GM19240 (cell line): Measurements from ENCODE around the gene CNOT8.
"Not testable (repeated sequence)": the region's sequence is repeated elsewhere in the genome, so short reads cannot be mapped to it uniquely, and the experiment has no call there.

Experiments used
- DNase-seq: peaks from one replicate; pipeline ENCODE4 v3.0.0; 2011; ENCODE audit warnings: low spot score; ENCODE audit not compliant: insufficient read length

The CNOT8 gene

GRCh38 chr5:154863291-154864080, 5.1 kb downstream of the CNOT8 start:
- no peak for DNase-seq

GRCh38 chr5:154865466-154866184, 7.2 kb downstream of the CNOT8 start:
- DNase-seq, result no peak

- no peak for DNase-seq
Observed at GRCh38 chr5:154866841-154867240, 8.4 kb downstream of the CNOT8 start.

GRCh38 chr5:154868702-154869101, 10.3 kb downstream of the CNOT8 start:
- no peak for DNase-seq

- no peak for DNase-seq
Observed at GRCh38 chr5:154871734-154872133, 13.3 kb downstream of the CNOT8 start.

GRCh38 chr5:154873791-154874331, 15.4 kb downstream of the CNOT8 start:
- DNase-seq, result no peak

GRCh38 chr5:154878642-154879335, 20.4 kb downstream of the CNOT8 start:
- DNase-seq, result no peak

- no peak for DNase-seq
Observed at GRCh38 chr5:154881986-154882385, 23.6 kb downstream of the CNOT8 start.

GRCh38 chr5:154884424-154884823, 26.0 kb downstream of the CNOT8 start:
- no peak for DNase-seq

GRCh38 chr5:154885439-154885838, 27.0 kb downstream of the CNOT8 start:
- no peak for DNase-seq

- DNase-seq, result no peak
Observed at GRCh38 chr5:154892369-154892771, 33.9 kb downstream of the CNOT8 start.

- no peak for DNase-seq
Observed at GRCh38 chr5:154893381-154893780, 35.0 kb downstream of the CNOT8 start.

GRCh38 chr5:154895606-154896561, 37.5 kb downstream of the CNOT8 start:
- DNase-seq, result no peak

- DNase-seq, result no peak
Observed at GRCh38 chr5:154896562-154897165, 38.2 kb downstream of the CNOT8 start.

GRCh38 chr5:154898210-154898609, 39.8 kb downstream of the CNOT8 start:
- DNase-seq, result no peak

GRCh38 chr5:154899151-154899816, 40.9 kb downstream of the CNOT8 start:
- DNase-seq, result no peak

GRCh38 chr5:154900066-154900465, 41.6 kb downstream of the CNOT8 start:
- no peak for DNase-seq

GRCh38 chr5:154901276-154901675, 42.8 kb downstream of the CNOT8 start:
- DNase-seq, result no peak

- no peak for DNase-seq
Observed at GRCh38 chr5:154901913-154902312, 43.5 kb downstream of the CNOT8 start.

GRCh38 chr5:154905601-154906000, 47.2 kb downstream of the CNOT8 start:
- not testable (repeated sequence) for DNase-seq
